Heart left ventricle (tissue), 13 donors: ENCODE measurements around the gene FAM117B.

ENCODE experiments used
- POLR2A ChIP-seq, 2 donors: fragments of 450-650 bp; IDR thresholded peaks; one replicate each; pipeline ENCODE4 v1.6.1; 2017; ENCODE audit warnings: antibody characterized with exemption in 2 of 2, mild to moderate bottlenecking in 2 of 2, moderate library complexity in 2 of 2
- TF ChIP-seq, protein P1 (sequence below), 12 donors: fragments of 200-600 bp; sonication (generic) in 4 of 12; IDR thresholded peaks; one replicate each; pipeline versions ENCODE4 v1.5.0 to v1.8.0; 2018 to 2022; ENCODE audit warnings: antibody characterized with exemption in 12 of 12, mild to moderate bottlenecking in 5 of 12
- donor health status: ischemic (EF 13 %, LVEDD 7.1; RV severe dilation, severe dysfunction).
- donor health status: DM: no; HTN: yes; CAD: no.
- donor health status: DM: no; HTN: no; CAD: no.
- donor health status: ischemic (EF 25% LVEDD 6.9; RV normal size, moderate dysfunction).
- donor health status: ischemic (EF 25% LVEDD 5.7; RV mildly dilated, moderate dysfunction).
- donor health status: ischemic (EF 35%, LVEDD 5.7; RV mildly dilated, moderate dysfunction).
- donor health status: nonischemic (EF 11% LVEDD 7.7; RV severe dilation, severe dysfunction).
- donor health status: DM: yes; HTN: yes; CAD: no.
- donor health status: PGD.
- donor health status: ischemic (EF 29% LVEDD 5.4; RV normal size, mild dysfunction).
- donor health status: nonischemic (EF 23%, LVEDD 6.1; RV moderate dilation, normal function).

- TF ChIP-seq, protein P1, sequence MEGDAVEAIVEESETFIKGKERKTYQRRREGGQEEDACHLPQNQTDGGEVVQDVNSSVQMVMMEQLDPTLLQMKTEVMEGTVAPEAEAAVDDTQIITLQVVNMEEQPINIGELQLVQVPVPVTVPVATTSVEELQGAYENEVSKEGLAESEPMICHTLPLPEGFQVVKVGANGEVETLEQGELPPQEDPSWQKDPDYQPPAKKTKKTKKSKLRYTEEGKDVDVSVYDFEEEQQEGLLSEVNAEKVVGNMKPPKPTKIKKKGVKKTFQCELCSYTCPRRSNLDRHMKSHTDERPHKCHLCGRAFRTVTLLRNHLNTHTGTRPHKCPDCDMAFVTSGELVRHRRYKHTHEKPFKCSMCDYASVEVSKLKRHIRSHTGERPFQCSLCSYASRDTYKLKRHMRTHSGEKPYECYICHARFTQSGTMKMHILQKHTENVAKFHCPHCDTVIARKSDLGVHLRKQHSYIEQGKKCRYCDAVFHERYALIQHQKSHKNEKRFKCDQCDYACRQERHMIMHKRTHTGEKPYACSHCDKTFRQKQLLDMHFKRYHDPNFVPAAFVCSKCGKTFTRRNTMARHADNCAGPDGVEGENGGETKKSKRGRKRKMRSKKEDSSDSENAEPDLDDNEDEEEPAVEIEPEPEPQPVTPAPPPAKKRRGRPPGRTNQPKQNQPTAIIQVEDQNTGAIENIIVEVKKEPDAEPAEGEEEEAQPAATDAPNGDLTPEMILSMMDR (IDR thresholded peaks at IDR 0.05), result no peak
- no peak for TF ChIP-seq POLR2A (IDR thresholded peaks at IDR 0.05)
These were observed 129.1 kb downstream of the FAM117B start for GRCh38 chr2:202763916-202764315.
